Stimulated activated CD8-positive, alpha-beta memory T cell treated with anti-CD3 and anti-CD28 coated beads, Interleukin-4, amount 100 ng/mL, for 24 hours (primary cell): ENCODE results near the gene OR2AP1.
"Not testable (repeated sequence)": the region's sequence is repeated elsewhere in the genome, so short reads cannot be mapped to it uniquely, and the experiment has no call there.

Experiments
- DNase-seq: peaks from one replicate; pipeline ENCODE4 v3.0.0-alpha.2; 2020; ENCODE audit warnings: low read depth

OR2AP1 gene

GRCh38 chr12:55572168-55572567 lies at the start of gene OR2AP1:
TSS of gene OR2AP1 (plus strand) at chr12:55572468. CDS start at chr12:55574415, 1,947 bp downstream.
- no peak for DNase-seq

GRCh38 chr12:55548235-55548634 lies 24.0 kb upstream of the OR2AP1 start:
- not testable (repeated sequence) for DNase-seq

- no peak for DNase-seq
These were observed 23.5 kb upstream of the OR2AP1 start for GRCh38 chr12:55548756-55549155.

- no peak for DNase-seq
These were observed 23.0 kb upstream of the OR2AP1 start, which contains the start of gene OR6C4 for GRCh38 chr12:55549302-55549701. TSS of gene OR6C4 (plus strand) at chr12:55549602. CDS start at chr12:55551227, 1,625 bp downstream.

- no peak for DNase-seq
These were observed 18.0 kb upstream of the OR2AP1 start for GRCh38 chr12:55554296-55554695.

- DNase-seq, result not testable (repeated sequence)
These were observed 2.2 kb upstream of the OR2AP1 start for GRCh38 chr12:55570060-55570459.

GRCh38 chr12:55570689-55571088 lies 1.6 kb upstream of the OR2AP1 start:
- DNase-seq, result not testable (repeated sequence)

GRCh38 chr12:55582066-55582465 lies 9.8 kb downstream of the OR2AP1 start:
- DNase-seq, result no peak

GRCh38 chr12:55585817-55586216 lies 13.5 kb downstream of the OR2AP1 start:
- no peak for DNase-seq

- not testable (repeated sequence) for DNase-seq
These were observed 17.9 kb downstream of the OR2AP1 start for GRCh38 chr12:55590152-55590551.

GRCh38 chr12:55607821-55608594 lies 35.7 kb downstream of the OR2AP1 start:
- no peak for DNase-seq

- DNase-seq, result no peak
These were observed 38.3 kb downstream of the OR2AP1 start for GRCh38 chr12:55610598-55610997.

GRCh38 chr12:55612646-55613045 lies 40.4 kb downstream of the OR2AP1 start:
- DNase-seq, result no peak

GRCh38 chr12:55614764-55615163 lies 42.5 kb downstream of the OR2AP1 start:
- no peak for DNase-seq

- no peak for DNase-seq
These were observed 47.3 kb downstream of the OR2AP1 start for GRCh38 chr12:55619354-55620138.

- no peak for DNase-seq
These were observed 51.8 kb downstream of the OR2AP1 start for GRCh38 chr12:55624056-55624455.
